Hindlimb muscle (tissue), 1 donor: ENCODE data around the gene NEIL1. TPM values are rescaled to one million over a fixed set of nuclear protein-coding genes. Genes with fewer than 3 reads are reported as not detected.
"Not testable (repeated sequence)": the region's sequence is repeated elsewhere in the genome, so short reads cannot be mapped to it uniquely, and the experiment has no call there.

Experiments used
- DNase-seq: peaks from one replicate; pipeline ENCODE4 v3.0.0-alpha.2; 2013
- polyA plus RNA-seq: library from polyadenylated mRNA; unstranded; fragments of 120-200 nt; gene quantifications from one replicate; pipeline ENCODE4 v1.2.1, GENCODE V29; 2013; ENCODE audit not compliant: insufficient read length

Gene NEIL1
- polyA plus RNA-seq, 1 donor, result 8.8 TPM

DNA sequence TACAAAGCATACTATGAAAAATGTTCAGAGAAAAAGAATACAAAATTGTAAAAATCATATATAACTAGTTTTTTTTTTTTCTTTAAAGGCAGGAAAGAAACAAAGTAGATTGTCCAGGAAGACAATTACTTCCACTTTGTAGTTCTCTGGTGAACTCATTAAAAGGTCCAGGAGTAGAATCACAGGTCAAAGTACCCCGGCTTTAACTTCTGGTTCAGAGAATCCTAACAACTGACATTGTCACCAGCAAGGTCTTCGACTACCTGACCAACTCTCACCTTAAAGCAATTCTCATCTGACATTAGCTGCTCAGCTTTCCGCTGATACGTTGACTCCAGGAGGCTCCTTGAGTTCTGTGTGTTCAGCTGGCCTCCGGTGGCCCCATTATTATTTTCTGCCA, 37.1 kb downstream of the NEIL1 start:
- not testable (repeated sequence) for DNase-seq

GRCh38 chr15:75389791-75390382, 43.0 kb downstream of the NEIL1 start:
- no peak for DNase-seq

- no peak for DNase-seq
Measured at GRCh38 chr15:75397494-75397893, 50.7 kb downstream of the NEIL1 start.

DNA sequence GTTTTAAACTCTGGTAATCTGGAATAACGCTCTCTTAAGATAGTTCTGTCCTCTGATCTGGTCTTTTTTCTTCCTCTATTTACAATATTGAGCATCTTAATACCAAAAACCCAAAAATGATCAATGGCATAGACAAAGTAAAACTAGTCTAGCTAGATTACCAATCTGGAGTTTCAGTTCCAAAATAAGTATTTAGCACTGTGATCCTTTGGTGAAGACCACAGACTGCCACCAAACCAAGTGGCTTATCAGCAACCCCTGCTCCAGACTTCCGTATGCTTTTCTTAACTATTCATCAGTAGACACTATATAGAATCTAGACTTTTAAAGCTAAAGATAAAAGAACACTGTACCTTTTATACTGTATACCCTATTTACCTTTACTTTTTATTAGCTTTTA, 57.1 kb downstream of the NEIL1 start:
- DNase-seq, result no peak

Other genes with a start within 250 kb of the NEIL1 start
- 9.7 TPM for gene C15orf39, start 145.2 kb upstream of the NEIL1 start, polyA plus RNA-seq
- gene GOLGA6C, start 88.7 kb upstream of the NEIL1 start, polyA plus RNA-seq, result not detected
- gene GOLGA6D, start 64.2 kb upstream of the NEIL1 start, polyA plus RNA-seq, result 0.25 TPM
- 39.2 TPM for gene COMMD4, start 11.0 kb upstream of the NEIL1 start, polyA plus RNA-seq
- gene MAN2C1, start 21.6 kb downstream of the NEIL1 start, polyA plus RNA-seq, result 113 TPM
- gene SIN3A, start 104.7 kb downstream of the NEIL1 start, polyA plus RNA-seq, result 33.5 TPM
- 18.8 TPM for gene PTPN9, start 232.3 kb downstream of the NEIL1 start, polyA plus RNA-seq